ENCODE results near the gene YTHDF1.

Gene YTHDF1

GRCh38 chr20:63190828-63191227 is 25.1 kb downstream of the YTHDF1 start:
- H2AFZ ChIP-seq: no peak overlapping the region
- no peak overlapping the region for H3K9ac ChIP-seq
- no peaks in the 10 kb centered on the region for H3K36me3 ChIP-seq (ENCODE audit: control insufficient read depth, insufficient read depth, low read length)
- no peak overlapping the region for H3K4me2 ChIP-seq (ENCODE audit: low read length)
- no peak overlapping the region for H3K27ac ChIP-seq
- no peak for TF ChIP-seq CTCF (IDR thresholded peaks at IDR 0.05)
- H3K27me3 ChIP-seq (ENCODE audit: control insufficient read depth, insufficient read depth, low read length): no peaks in the 10 kb centered on the region
- H3K9me3 ChIP-seq (ENCODE audit: control insufficient read depth, low read length): no peaks in the 10 kb centered on the region
- H3K4me3 ChIP-seq (ENCODE audit: low read depth, low read length): no peak overlapping the region
- H3K4me1 ChIP-seq: no peaks in the 10 kb centered on the region
- peaks cover 2% of the 10 kb centered on the region for H3K79me2 ChIP-seq

- Histone ChIP-seq H2AFZ (no peak overlapping the region), H3K9ac (no peak overlapping the region), H3K4me3 (ENCODE audit: low read depth, low read length) (no peak overlapping the region), H3K79me2 (peaks cover 2% of the 10 kb centered on the region), H3K27me3 (ENCODE audit: control insufficient read depth, insufficient read depth, low read length) (no peaks in the 10 kb centered on the region), H3K9me3 (ENCODE audit: control insufficient read depth, low read length) (no peaks in the 10 kb centered on the region), H3K27ac (no peak overlapping the region), H3K4me2 (ENCODE audit: low read length) (no peak overlapping the region), H3K4me1 (no peaks in the 10 kb centered on the region), H3K36me3 (ENCODE audit: control insufficient read depth, insufficient read depth, low read length) (no peaks in the 10 kb centered on the region)
- TF ChIP-seq CTCF (IDR thresholded peaks at IDR 0.05): no peak
Measured at GRCh38 chr20:63189846-63190559, 25.9 kb downstream of the YTHDF1 start.

- Histone ChIP-seq H3K9me3 (ENCODE audit: control insufficient read depth, low read length) (no peaks in the 10 kb centered on the region), H3K27me3 (ENCODE audit: control insufficient read depth, insufficient read depth, low read length) (no peaks in the 10 kb centered on the region), H2AFZ (no peak overlapping the region)
Measured at GRCh38 chr20:63189322-63189642, 26.6 kb downstream of the YTHDF1 start.

GRCh38 chr20:63188641-63189321 is 27.1 kb downstream of the YTHDF1 start:
- no peak overlapping the region for H3K4me3 ChIP-seq (ENCODE audit: low read depth, low read length)
- no peaks in the 10 kb centered on the region for H3K9me3 ChIP-seq (ENCODE audit: control insufficient read depth, low read length)
- TF ChIP-seq CTCF (IDR thresholded peaks at IDR 0.05): no peak
- no peak overlapping the region for H2AFZ ChIP-seq
- H3K4me1 ChIP-seq: no peaks in the 10 kb centered on the region
- no peak overlapping the region for H3K9ac ChIP-seq
- H3K27ac ChIP-seq: no peak overlapping the region
- H3K79me2 ChIP-seq: peaks cover 2% of the 10 kb centered on the region
- H3K4me2 ChIP-seq (ENCODE audit: low read length): no peak overlapping the region
- H3K36me3 ChIP-seq (ENCODE audit: control insufficient read depth, insufficient read depth, low read length): no peaks in the 10 kb centered on the region
- no peaks in the 10 kb centered on the region for H3K27me3 ChIP-seq (ENCODE audit: control insufficient read depth, insufficient read depth, low read length)

More at GRCh38 chr20:63189322-63189642, 26.6 kb downstream of the YTHDF1 start:
- Histone ChIP-seq H3K4me2 (ENCODE audit: low read length) (no peak overlapping the region), H3K9ac (no peak overlapping the region), H3K79me2 (peaks cover 2% of the 10 kb centered on the region), H3K4me3 (ENCODE audit: low read depth, low read length) (no peak overlapping the region), H3K27ac (no peak overlapping the region), H3K36me3 (ENCODE audit: control insufficient read depth, insufficient read depth, low read length) (no peaks in the 10 kb centered on the region), H3K4me1 (no peaks in the 10 kb centered on the region)
- no peak for TF ChIP-seq CTCF (IDR thresholded peaks at IDR 0.05)

GRCh38 chr20:63188159-63188442 is 27.8 kb downstream of the YTHDF1 start:
- no peak for TF ChIP-seq CTCF (IDR thresholded peaks at IDR 0.05)
- Histone ChIP-seq H3K27ac (no peak overlapping the region), H3K4me2 (ENCODE audit: low read length) (no peak overlapping the region), H3K9me3 (ENCODE audit: control insufficient read depth, low read length) (no peaks in the 10 kb centered on the region), H3K79me2 (peaks cover under 1% of the 10 kb centered on the region), H2AFZ (no peak overlapping the region), H3K9ac (no peak overlapping the region), H3K36me3 (ENCODE audit: control insufficient read depth, insufficient read depth, low read length) (no peaks in the 10 kb centered on the region), H3K4me3 (ENCODE audit: low read depth, low read length) (no peak overlapping the region), H3K4me1 (no peaks in the 10 kb centered on the region), H3K27me3 (ENCODE audit: control insufficient read depth, insufficient read depth, low read length) (no peaks in the 10 kb centered on the region)
